Ascending aorta (tissue), 2 donors: ENCODE data around the gene POLR3B. TPM values are rescaled to one million over a fixed set of nuclear protein-coding genes. Genes with fewer than 3 reads are reported as not detected.

Experiments
- DNase-seq, 2 donors: peaks; one replicate each; pipeline ENCODE4 v3.0.0-alpha.2; 2019; ENCODE audit warnings: low spot score in 2 of 2
- H3K27ac ChIP-seq, 2 donors: fragments of 200-600 bp; sonication (generic); one replicate each; pipeline ENCODE4 v1.5.1; 2016 to 2017; ENCODE audit warnings: mild to moderate bottlenecking in 1 of 2
- H3K27me3 ChIP-seq: fragments of 200-600 bp; sonication (generic); one replicate; pipeline ENCODE4 v1.5.1; 2017
- H3K36me3 ChIP-seq, 2 donors: fragments of 200-600 bp; sonication (generic); one replicate each; pipeline ENCODE4 v1.5.1; 2016
- H3K4me1 ChIP-seq, 2 donors: fragments of 200-600 bp; sonication (generic); one replicate each; pipeline ENCODE4 v1.5.1; 2016 to 2017; ENCODE audit warnings: mild to moderate bottlenecking in 1 of 2
- H3K4me3 ChIP-seq, 2 donors: fragments of 200-600 bp; sonication (generic); one replicate each; pipeline ENCODE4 v1.5.1; 2016 to 2017; ENCODE audit warnings: mild to moderate bottlenecking in 1 of 2
- H3K9me3 ChIP-seq, 2 donors: fragments of 200-600 bp; sonication (generic); one replicate each; pipeline ENCODE4 v1.5.1; 2016
- intact Hi-C: fragments of 100-400 bp; cut with DNase I; formaldehyde crosslinking; loops from one replicate; pipeline ENCODE4 v1.15.1; 2023
- total RNA-seq: library from RNA; depleted of rRNA; stranded (reverse); fragments of >200 nt; gene quantifications from one replicate; pipeline ENCODE4 v1.1.0, GENCODE V29; 2016
- TF ChIP-seq, protein P1 (sequence below), 3 experiments: fragments of 200-600 bp in 2 of 3; fragments of 450-650 bp in 1 of 3; sonication (generic) in 2 of 3; IDR thresholded peaks; one replicate each; pipeline ENCODE4 v1.5.1; 2016 to 2019; ENCODE audit warnings: antibody characterized with exemption in 3 of 3, mild to moderate bottlenecking in 1 of 3, moderate library complexity in 1 of 3

Gene POLR3B
- total RNA-seq, 1 donor from 2014 or later = 0.21 TPM

DNA sequence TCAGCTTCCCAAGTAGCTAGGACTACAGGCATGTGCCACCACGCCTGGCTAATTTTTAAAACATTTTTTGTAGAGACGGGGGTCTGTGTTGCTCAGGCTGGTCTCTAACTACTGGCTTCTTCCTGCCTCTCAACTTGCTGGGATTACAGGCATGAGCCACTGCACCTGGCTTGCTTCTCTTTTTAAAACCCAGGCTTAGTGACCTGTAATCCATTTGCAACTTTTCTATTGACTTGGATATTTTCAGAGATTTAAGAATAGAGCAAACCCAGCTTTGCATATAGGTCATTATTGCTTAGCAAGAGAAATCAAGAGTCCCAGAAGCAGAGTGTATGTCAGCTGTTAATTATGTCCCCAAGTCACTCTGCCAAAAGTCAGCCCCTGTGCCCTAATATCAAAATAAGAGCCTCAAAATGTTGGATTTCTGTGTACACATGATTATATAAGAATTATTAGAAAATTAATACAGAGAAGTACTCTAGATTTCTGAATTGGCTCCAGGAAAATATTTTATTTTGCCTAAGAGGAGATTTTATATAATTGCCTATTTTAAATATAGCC, 30.2 kb upstream of the POLR3B start:
- TF ChIP-seq, protein P1, sequence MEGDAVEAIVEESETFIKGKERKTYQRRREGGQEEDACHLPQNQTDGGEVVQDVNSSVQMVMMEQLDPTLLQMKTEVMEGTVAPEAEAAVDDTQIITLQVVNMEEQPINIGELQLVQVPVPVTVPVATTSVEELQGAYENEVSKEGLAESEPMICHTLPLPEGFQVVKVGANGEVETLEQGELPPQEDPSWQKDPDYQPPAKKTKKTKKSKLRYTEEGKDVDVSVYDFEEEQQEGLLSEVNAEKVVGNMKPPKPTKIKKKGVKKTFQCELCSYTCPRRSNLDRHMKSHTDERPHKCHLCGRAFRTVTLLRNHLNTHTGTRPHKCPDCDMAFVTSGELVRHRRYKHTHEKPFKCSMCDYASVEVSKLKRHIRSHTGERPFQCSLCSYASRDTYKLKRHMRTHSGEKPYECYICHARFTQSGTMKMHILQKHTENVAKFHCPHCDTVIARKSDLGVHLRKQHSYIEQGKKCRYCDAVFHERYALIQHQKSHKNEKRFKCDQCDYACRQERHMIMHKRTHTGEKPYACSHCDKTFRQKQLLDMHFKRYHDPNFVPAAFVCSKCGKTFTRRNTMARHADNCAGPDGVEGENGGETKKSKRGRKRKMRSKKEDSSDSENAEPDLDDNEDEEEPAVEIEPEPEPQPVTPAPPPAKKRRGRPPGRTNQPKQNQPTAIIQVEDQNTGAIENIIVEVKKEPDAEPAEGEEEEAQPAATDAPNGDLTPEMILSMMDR (IDR thresholded peaks at IDR 0.05) = no peak
- Histone ChIP-seq H3K27me3 (no peaks in the 10 kb centered on the region), H3K36me3 (peaks cover 30 to 63% of the 10 kb centered on the region in 2 donors), H3K9me3 (no peaks in the 10 kb centered on the region), H3K27ac (no peak overlapping the region), H3K4me3 (no peak overlapping the region), H3K4me1 (no peaks in the 10 kb centered on the region)
- no peak for DNase-seq
- intact Hi-C loops = no loop called here

- no peak overlapping the region for H3K27ac ChIP-seq
- peaks cover 32 to 56% of the 10 kb centered on the region in 2 donors for H3K36me3 ChIP-seq
- no peaks in the 10 kb centered on the region for H3K27me3 ChIP-seq
- no peaks in the 10 kb centered on the region for H3K9me3 ChIP-seq
- TF ChIP-seq, protein P1 (IDR thresholded peaks at IDR 0.05) = no peak
- no peaks in the 10 kb centered on the region for H3K4me1 ChIP-seq
- DNase-seq = no peak
- intact Hi-C loops = no loop called here
- no peak overlapping the region for H3K4me3 ChIP-seq
These were observed 28.8 kb upstream of the POLR3B start for GRCh38 chr12:106328735-106329134.

GRCh38 chr12:106329231-106329982, 28.1 kb upstream of the POLR3B start:
- Histone ChIP-seq H3K9me3 (no peaks in the 10 kb centered on the region), H3K4me1 (no peaks in the 10 kb centered on the region), H3K27ac (no peak overlapping the region), H3K27me3 (no peaks in the 10 kb centered on the region), H3K36me3 (peaks cover 27 to 49% of the 10 kb centered on the region in 2 donors), H3K4me3 (no peak overlapping the region)
- no peak for DNase-seq
- TF ChIP-seq, protein P1 (IDR thresholded peaks at IDR 0.05) = no peak
- intact Hi-C loops = no loop called here

DNA sequence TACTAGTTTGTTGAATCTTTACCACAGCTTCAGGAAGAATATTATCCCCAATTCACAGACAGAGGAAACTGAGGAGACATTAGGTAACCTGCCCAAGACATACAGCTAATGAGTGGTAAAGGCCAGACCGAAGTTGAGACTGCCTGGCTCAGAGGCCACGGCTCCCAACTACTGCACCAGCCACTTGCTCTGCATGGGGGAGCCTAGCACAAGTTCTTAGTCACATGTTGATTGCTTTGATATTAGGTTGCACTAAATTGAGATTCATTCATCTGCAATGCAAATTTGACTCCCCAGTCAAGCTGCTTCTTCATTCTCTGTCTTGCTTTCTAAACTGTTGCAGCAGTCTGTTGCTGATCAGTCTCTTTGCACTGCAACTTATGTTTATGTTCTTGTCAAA, 25.9 kb upstream of the POLR3B start:
- Histone ChIP-seq H3K36me3 (peaks cover 23 to 47% of the 10 kb centered on the region in 2 donors), H3K27me3 (no peaks in the 10 kb centered on the region), H3K4me1 (no peaks in the 10 kb centered on the region), H3K4me3 (no peak overlapping the region), H3K9me3 (no peaks in the 10 kb centered on the region), H3K27ac (no peak overlapping the region)
- no peak for DNase-seq
- intact Hi-C loops = no loop called here
- TF ChIP-seq, protein P1 (IDR thresholded peaks at IDR 0.05) = no peak

- TF ChIP-seq, protein P1 (IDR thresholded peaks at IDR 0.05) = no peak
- DNase-seq = no peak
- H3K36me3 ChIP-seq = peaks cover 21 to 49% of the 10 kb centered on the region in 2 donors
These were observed 25.0 kb upstream of the POLR3B start for GRCh38 chr12:106332536-106332935.

More at GRCh38 chr12:106332536-106332935, 25.0 kb upstream of the POLR3B start:
- Histone ChIP-seq H3K27me3 (no peaks in the 10 kb centered on the region), H3K4me3 (no peak overlapping the region), H3K4me1 (no peaks in the 10 kb centered on the region), H3K9me3 (no peaks in the 10 kb centered on the region), H3K27ac (no peak overlapping the region)
- intact Hi-C loops = no loop called here
